H54 (cell line): ENCODE results near the gene LILRA1.
"Not testable (repeated sequence)": the region's sequence is repeated elsewhere in the genome, so short reads cannot be mapped to it uniquely, and the experiment has no call there.

Source experiments
- DNase-seq: peaks from one replicate; pipeline ENCODE4 v3.0.0; 2011; ENCODE audit warnings: low spot score, mixed read lengths; ENCODE audit not compliant: insufficient read length
- FAIRE-seq: peaks from 3 replicates; lab custom pipeline; 2011; peaks lifted over from hg19 to GRCh38; lab: Jason Lieb, UNC
- POLR2A ChIP-seq: IDR thresholded peaks from 2 replicates; pipeline ENCODE4 v1.6.1; 2011; ENCODE audit warnings: low read depth, mild to moderate bottlenecking, low read length

Gene LILRA1

GRCh38 chr19:54606230-54606629 lies 12.8 kb downstream of the LILRA1 start:
- no peak for FAIRE-seq

GRCh38 chr19:54606891-54607784 lies 13.7 kb downstream of the LILRA1 start:
- TF ChIP-seq POLR2A = no peak
- DNase-seq (no peak), FAIRE-seq (no peak)

More at GRCh38 chr19:54606230-54606629, 12.8 kb downstream of the LILRA1 start:
- no peak for DNase-seq
- no peak for TF ChIP-seq POLR2A

GRCh38 chr19:54607785-54608150 lies 14.3 kb downstream of the LILRA1 start:
- FAIRE-seq (no peak), DNase-seq (no peak)
- no peak for TF ChIP-seq POLR2A

- FAIRE-seq (no peak), DNase-seq (no peak)
- no peak for TF ChIP-seq POLR2A
Measured at GRCh38 chr19:54608205-54608604, 14.8 kb downstream of the LILRA1 start.

GRCh38 chr19:54608792-54609191 lies 15.4 kb downstream of the LILRA1 start:
- FAIRE-seq (no peak), DNase-seq (no peak)

GRCh38 chr19:54609356-54609791 lies 15.9 kb downstream of the LILRA1 start:
- no peak for DNase-seq
- FAIRE-seq = no peak
- no peak for TF ChIP-seq POLR2A

More at GRCh38 chr19:54608792-54609191, 15.4 kb downstream of the LILRA1 start:
- TF ChIP-seq POLR2A = no peak

GRCh38 chr19:54612428-54612827 lies 19.0 kb downstream of the LILRA1 start:
- DNase-seq = no peak
- FAIRE-seq = no peak
- TF ChIP-seq POLR2A = no peak

GRCh38 chr19:54614726-54615125 lies 21.3 kb downstream of the LILRA1 start:
- FAIRE-seq (no peak), DNase-seq (no peak)
- TF ChIP-seq POLR2A = no peak

GRCh38 chr19:54616057-54616456 lies 22.6 kb downstream of the LILRA1 start:
- no peak for DNase-seq
- no peak for TF ChIP-seq POLR2A
- FAIRE-seq = no peak

- no peak for TF ChIP-seq POLR2A
- no peak for DNase-seq
- no peak for FAIRE-seq
Measured at GRCh38 chr19:54616821-54617560, 23.6 kb downstream of the LILRA1 start.

GRCh38 chr19:54620464-54620863 lies 27.0 kb downstream of the LILRA1 start:
- DNase-seq (no peak), FAIRE-seq (no peak)
- TF ChIP-seq POLR2A = no peak

- TF ChIP-seq POLR2A = no peak
- FAIRE-seq (no peak), DNase-seq (no peak)
Measured at GRCh38 chr19:54622431-54622830, 29.0 kb downstream of the LILRA1 start.

GRCh38 chr19:54624234-54624633 lies 30.8 kb downstream of the LILRA1 start:
- DNase-seq, FAIRE-seq: not testable (repeated sequence)

GRCh38 chr19:54624934-54625730 lies 31.7 kb downstream of the LILRA1 start:
- FAIRE-seq, DNase-seq: not testable (repeated sequence)
